HG03066 (cell line): Measurements from ENCODE around the gene TM9SF1.

Source experiments
- ATAC-seq: cut with Tn5 transposase; IDR thresholded peaks from one replicate; pipeline ENCODE4 v1.9.1; 2021; ENCODE audit warnings: low read depth; ENCODE audit not compliant: unreplicated experiment

The TM9SF1 gene

GRCh38 chr14:24181371-24182077 lies 13.7 kb downstream of the TM9SF1 start:
- no peak for ATAC-seq

GRCh38 chr14:24179961-24180796 lies 15.1 kb downstream of the TM9SF1 start:
- ATAC-seq = no peak

GRCh38 chr14:24179294-24179960 lies 15.8 kb downstream of the TM9SF1 start:
- no peak for ATAC-seq

- ATAC-seq = no peak
Measured at GRCh38 chr14:24178399-24179178, 16.7 kb downstream of the TM9SF1 start.

GRCh38 chr14:24177891-24178290 lies 17.4 kb downstream of the TM9SF1 start:
- no peak for ATAC-seq

GRCh38 chr14:24177041-24177825 lies 18.0 kb downstream of the TM9SF1 start:
- ATAC-seq = no peak

- no peak for ATAC-seq
Measured at GRCh38 chr14:24176599-24176998, 18.6 kb downstream of the TM9SF1 start.

- no peak for ATAC-seq
Measured at GRCh38 chr14:24172871-24173281, 22.4 kb downstream of the TM9SF1 start.

GRCh38 chr14:24172261-24172860 lies 22.9 kb downstream of the TM9SF1 start:
- no peak for ATAC-seq

GRCh38 chr14:24171422-24172260 lies 23.6 kb downstream of the TM9SF1 start, which contains the start of gene REC8:
Gene REC8, plus strand, starts transcription at chr14:24172080. Its CDS starts 473 bp downstream, at chr14:24172553.
- peak; percentile 88 for ATAC-seq

- ATAC-seq = no peak
Measured at GRCh38 chr14:24167469-24168114, 27.6 kb downstream of the TM9SF1 start.

- no peak for ATAC-seq
Measured at GRCh38 chr14:24165785-24166184, 29.5 kb downstream of the TM9SF1 start.

GRCh38 chr14:24164518-24164991 lies 30.7 kb downstream of the TM9SF1 start:
- ATAC-seq = no peak

GRCh38 chr14:24162093-24162492 lies 33.1 kb downstream of the TM9SF1 start:
- ATAC-seq = no peak

- ATAC-seq = peak; percentile 82
Measured at GRCh38 chr14:24160850-24161804, 34.1 kb downstream of the TM9SF1 start, which contains the start of gene IRF9. Gene IRF9, plus strand, starts transcription at chr14:24161265. Its CDS starts 880 bp downstream, at chr14:24162145.

- ATAC-seq = no peak
Measured at GRCh38 chr14:24160499-24160849, 34.8 kb downstream of the TM9SF1 start.
